Measurements from ENCODE around the gene CEP97. TPM values are rescaled to one million over a fixed set of nuclear protein-coding genes. Genes with fewer than 3 reads are reported as not detected.

CEP97 gene
- total RNA-seq, 2 experiments from 2014 or later = 23.3 to 26.2 TPM

- peaks cover 16% of the 10 kb centered on the region for H3K4me1 Mint-ChIP-seq (ENCODE audit: low read depth)
- ChIA-PET CTCF (interaction anchor here (0.9 to 3.3 kb wide), 9 partner anchors 9 to 718 kb away, joined by 3 to 29 read pairs (median 4); partner anchors contain the start of gene NFKBIZ), POLR2A (interaction anchor here (0.7 to 2.3 kb wide), 5 partner anchors 10 to 1889 kb away, joined by 3 to 13 read pairs (median 6); partner anchors contain the start of gene NFKBIZ)
- no peaks in the 10 kb centered on the region for H3K9me3 Mint-ChIP-seq (ENCODE audit: insufficient read depth)
- ATAC-seq (no peak), DNase-seq (no peak)
- no peak overlapping the region for H3K27ac Mint-ChIP-seq
- no peaks in the 10 kb centered on the region for H3K27me3 Mint-ChIP-seq (ENCODE audit: low read depth)
- H3K36me3 Mint-ChIP-seq (ENCODE audit: low read depth) = peaks cover 51% of the 10 kb centered on the region
- H3K4me3 Mint-ChIP-seq = no peak overlapping the region
Observed at GRCh38 chr3:101817992-101818391, 93.6 kb downstream of the CEP97 start.

DNA sequence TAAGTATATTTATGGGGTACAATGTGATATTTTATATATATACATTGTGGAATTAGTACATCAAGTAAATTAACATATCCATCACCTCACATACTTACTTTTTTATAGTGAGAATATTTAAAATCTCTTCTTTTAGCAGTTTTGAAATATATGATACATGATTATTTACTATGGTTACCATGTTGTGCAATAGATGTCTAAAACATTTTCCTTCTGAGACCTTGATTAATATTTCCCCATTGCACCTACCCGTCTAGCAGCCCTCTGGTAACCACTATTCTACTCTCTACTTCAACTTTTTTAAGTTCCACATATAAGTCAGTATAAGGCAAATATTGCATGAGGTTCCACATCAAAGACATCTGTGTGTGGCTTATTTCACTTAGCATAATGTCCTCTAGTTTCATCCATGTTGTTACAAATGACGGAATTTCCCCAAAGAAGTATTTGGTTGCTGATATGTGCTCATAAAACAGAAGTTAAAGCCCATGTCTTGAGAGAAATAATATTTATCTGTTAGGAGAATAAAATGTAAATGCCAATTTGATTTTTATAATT is 95.3 kb downstream of the CEP97 start:
- H3K36me3 Mint-ChIP-seq (ENCODE audit: low read depth) = peaks cover 55% of the 10 kb centered on the region
- ChIA-PET POLR2A (no interaction called here), CTCF (interaction anchor here (1.3 to 1.4 kb wide), 2 partner anchors 14 to 406 kb away, joined by 4 read pairs; no protein-coding TSS in a partner anchor)
- no peak overlapping the region for H3K27ac Mint-ChIP-seq
- ATAC-seq = no peak
- H3K9me3 Mint-ChIP-seq (ENCODE audit: insufficient read depth) = no peaks in the 10 kb centered on the region
- no peaks in the 10 kb centered on the region for H3K27me3 Mint-ChIP-seq (ENCODE audit: low read depth)
- H3K4me3 Mint-ChIP-seq = no peak overlapping the region
- peaks cover 5% of the 10 kb centered on the region for H3K4me1 Mint-ChIP-seq (ENCODE audit: low read depth)
- DNase-seq = no peak

Other genes starting within 250 kb of the CEP97 start
- gene SENP7, start 211.4 kb upstream of the CEP97 start, total RNA-seq = 10 to 100 TPM; 20.6 to 20.9 TPM
- 10 to 100 TPM; 25.0 to 26.8 TPM for gene TRMT10C, start 162.7 kb upstream of the CEP97 start, total RNA-seq
- gene PCNP, start 150.4 kb upstream of the CEP97 start, total RNA-seq = 100 to 1,000 TPM; 180 to 181 TPM
- 10 to 100 TPM; 30.7 to 33.6 TPM for gene ZBTB11, start 47.5 kb upstream of the CEP97 start, total RNA-seq
- 100 to 1,000 TPM; 948 to 978 TPM for gene RPL24, start 37.9 kb upstream of the CEP97 start, total RNA-seq
- gene NXPE3, start 54.6 kb downstream of the CEP97 start, total RNA-seq = 10 to 100 TPM; 25.7 to 29.5 TPM
- gene NFKBIZ, start 124.9 kb downstream of the CEP97 start, total RNA-seq = 10 to 100 TPM; 45.3 to 48.1 TPM